Activated CD4-positive, alpha-beta T cell treated with anti-CD3 and anti-CD28 coated beads, Interleukin-2, amount 10 ng/mL, durations not matched to agents 24 days and 14 days (primary cell): ENCODE data around the gene USP27X. TPM values are rescaled to one million over a fixed set of nuclear protein-coding genes. Genes with fewer than 3 reads are reported as not detected.

Experiments
- DNase-seq: peaks from one replicate; pipeline ENCODE4 v3.0.0; 2022
- H3K27ac Mint-ChIP-seq: one replicate; pipeline ENCODE4 v1.8.0; 2022; ENCODE audit warnings: mild to moderate bottlenecking, mixed read lengths
- H3K27me3 Mint-ChIP-seq: one replicate; pipeline ENCODE4 v1.8.0; 2022; ENCODE audit warnings: mixed read lengths
- H3K36me3 Mint-ChIP-seq: one replicate; pipeline ENCODE4 v1.8.0; 2022; ENCODE audit warnings: low read depth, mild to moderate bottlenecking, mixed read lengths
- H3K4me1 Mint-ChIP-seq: one replicate; pipeline ENCODE4 v1.8.0; 2021; ENCODE audit warnings: mixed read lengths
- H3K4me3 Mint-ChIP-seq: one replicate; pipeline ENCODE4 v1.8.0; 2022; ENCODE audit warnings: mild to moderate bottlenecking, moderate library complexity, mixed read lengths
- H3K9me3 Mint-ChIP-seq: one replicate; pipeline ENCODE4 v1.8.0; 2021; ENCODE audit warnings: mixed read lengths
- intact Hi-C: fragments of 100-400 bp; cut with micrococcal nuclease; formaldehyde crosslinking; loops from one replicate; pipeline ENCODE4 v1.15.1; 2023
- total RNA-seq: library from RNA; stranded (reverse); gene quantifications from 2 replicates; pipeline ENCODE4 v1.2.3, GENCODE V29; 2022

The USP27X gene
- total RNA-seq, result 1.6 and 2.4 TPM in 2 replicates

DNA sequence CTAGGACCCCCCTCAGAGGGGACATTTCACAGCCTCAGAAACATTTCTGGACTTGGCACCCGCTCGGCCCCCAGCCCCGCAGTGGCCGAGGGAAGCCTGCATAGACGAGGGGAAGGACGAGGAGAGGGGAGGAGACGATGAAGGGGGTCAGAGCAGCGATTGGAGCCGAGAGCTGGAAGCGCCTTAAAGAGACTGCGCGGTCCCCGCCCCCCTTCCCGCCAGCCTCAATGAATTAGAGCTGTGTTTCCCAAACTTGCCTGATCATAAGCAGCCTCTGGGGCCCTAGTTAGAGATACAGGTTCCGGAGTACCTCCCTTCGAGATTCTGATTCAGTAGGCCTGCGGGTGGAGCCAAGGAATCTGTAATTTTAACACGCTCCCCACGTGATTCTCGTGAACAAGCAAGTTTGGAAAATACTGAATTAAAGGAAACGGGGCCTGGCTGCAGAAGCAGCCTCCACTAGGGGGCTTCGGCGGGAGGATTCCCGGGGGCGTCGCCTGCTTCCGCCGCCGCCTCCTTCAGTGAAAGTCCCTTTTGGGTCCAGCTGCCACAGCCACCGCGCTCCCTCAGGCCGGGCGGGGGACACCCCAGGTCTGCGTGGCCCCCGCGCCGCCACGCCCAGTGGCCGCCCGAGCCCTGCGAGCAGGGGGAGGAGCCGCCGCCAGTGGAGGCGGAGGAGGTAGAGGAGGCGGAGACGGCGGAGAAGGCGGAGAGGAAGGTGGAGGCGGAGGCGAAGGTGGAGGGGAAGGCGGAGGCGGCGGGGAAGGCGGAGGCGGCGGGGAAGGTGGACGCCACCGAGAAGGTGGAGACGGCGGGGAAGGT lies at the start of gene USP27X:
Gene USP27X, plus strand, starts transcription at position 651 of the 822 bp plus-strand sequence. CDS start 824 bp downstream, outside the sequence.
- peak; percentile 94 for DNase-seq
- peaks cover 3% of the 10 kb centered on the region for H3K36me3 Mint-ChIP-seq
- peaks cover 14% of the 10 kb centered on the region for H3K4me1 Mint-ChIP-seq
- no peaks in the 10 kb centered on the region for H3K9me3 Mint-ChIP-seq
- peak within 1 kb of the TSS; percentile 80 for H3K4me3 Mint-ChIP-seq
- H3K27me3 Mint-ChIP-seq, result no peaks in the 10 kb centered on the region
- intact Hi-C loops, result loop anchor here (1.0 to 10.0 kb wide), 2 partner anchors 43 to 114 kb away; partner anchors contain the start of gene CLCN5
- peak within 1 kb of the TSS; percentile 77 for H3K27ac Mint-ChIP-seq

DNA sequence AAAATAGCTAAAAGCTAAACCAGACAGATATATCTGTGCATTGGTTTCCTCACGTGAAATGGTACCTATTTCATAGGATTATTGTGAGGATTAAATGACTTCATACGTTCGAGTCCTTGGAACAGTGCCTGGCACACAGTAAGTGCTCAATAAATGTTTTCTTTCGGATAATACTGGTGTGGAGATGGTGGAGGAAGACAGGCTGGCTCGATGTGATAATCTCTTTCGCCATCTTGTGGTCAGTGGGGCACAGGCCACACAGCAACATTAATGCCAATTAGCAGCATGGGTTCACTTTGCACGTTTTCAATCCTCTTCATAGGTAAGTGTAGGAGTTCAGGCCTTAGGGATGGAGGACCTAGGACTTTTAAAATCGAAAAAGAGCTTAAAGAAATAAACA lies 40.9 kb upstream of the USP27X start:
- no peaks in the 10 kb centered on the region for H3K36me3 Mint-ChIP-seq
- no peak for DNase-seq
- no peaks in the 10 kb centered on the region for H3K4me1 Mint-ChIP-seq
- intact Hi-C loops, result no loop called here
- H3K9me3 Mint-ChIP-seq, result no peaks in the 10 kb centered on the region
- H3K27ac Mint-ChIP-seq, result no peak overlapping the region
- peaks cover 5% of the 10 kb centered on the region for H3K27me3 Mint-ChIP-seq
- H3K4me3 Mint-ChIP-seq, result no peak overlapping the region

DNA sequence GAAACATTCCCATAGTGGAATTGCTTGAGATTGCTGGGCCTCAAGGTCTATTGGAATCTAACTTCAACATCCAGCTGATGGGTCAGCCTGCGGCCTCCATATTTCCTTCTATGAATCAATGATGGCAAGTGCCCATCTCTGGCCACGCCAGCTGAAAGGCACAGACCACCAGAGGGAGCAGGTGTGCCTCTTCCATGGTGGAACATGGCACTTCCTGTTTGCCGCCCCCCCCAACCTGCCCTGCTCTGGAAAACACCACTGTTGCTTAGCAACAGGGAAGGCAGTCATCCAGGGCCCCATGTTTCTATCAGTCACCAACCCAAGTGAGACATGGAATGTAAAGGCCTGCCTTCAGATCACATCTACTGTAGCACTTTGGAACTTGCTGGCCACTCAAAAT lies 38.6 kb upstream of the USP27X start:
- H3K27me3 Mint-ChIP-seq, result no peaks in the 10 kb centered on the region
- DNase-seq, result peak; percentile 66
- H3K27ac Mint-ChIP-seq, result no peak overlapping the region
- no peaks in the 10 kb centered on the region for H3K9me3 Mint-ChIP-seq
- no peak overlapping the region for H3K4me3 Mint-ChIP-seq
- H3K36me3 Mint-ChIP-seq, result no peaks in the 10 kb centered on the region
- no peaks in the 10 kb centered on the region for H3K4me1 Mint-ChIP-seq
- intact Hi-C loops, result no loop called here

- Mint-ChIP-seq H3K27me3 (peaks cover 2% of the 10 kb centered on the region), H3K27ac (no peak overlapping the region), H3K4me3 (no peak overlapping the region), H3K4me1 (no peaks in the 10 kb centered on the region), H3K36me3 (no peaks in the 10 kb centered on the region), H3K9me3 (no peaks in the 10 kb centered on the region)
- intact Hi-C loops, result no loop called here
- no peak for DNase-seq
These were observed 36.7 kb upstream of the USP27X start for GRCh38 chrX:49842621-49843020.

GRCh38 chrX:49844611-49845010 lies 34.7 kb upstream of the USP27X start:
- Mint-ChIP-seq H3K4me3 (no peak overlapping the region), H3K4me1 (no peaks in the 10 kb centered on the region), H3K27me3 (peaks cover 2% of the 10 kb centered on the region), H3K36me3 (no peaks in the 10 kb centered on the region), H3K9me3 (no peaks in the 10 kb centered on the region), H3K27ac (no peak overlapping the region)
- intact Hi-C loops, result no loop called here
- no peak for DNase-seq

DNA sequence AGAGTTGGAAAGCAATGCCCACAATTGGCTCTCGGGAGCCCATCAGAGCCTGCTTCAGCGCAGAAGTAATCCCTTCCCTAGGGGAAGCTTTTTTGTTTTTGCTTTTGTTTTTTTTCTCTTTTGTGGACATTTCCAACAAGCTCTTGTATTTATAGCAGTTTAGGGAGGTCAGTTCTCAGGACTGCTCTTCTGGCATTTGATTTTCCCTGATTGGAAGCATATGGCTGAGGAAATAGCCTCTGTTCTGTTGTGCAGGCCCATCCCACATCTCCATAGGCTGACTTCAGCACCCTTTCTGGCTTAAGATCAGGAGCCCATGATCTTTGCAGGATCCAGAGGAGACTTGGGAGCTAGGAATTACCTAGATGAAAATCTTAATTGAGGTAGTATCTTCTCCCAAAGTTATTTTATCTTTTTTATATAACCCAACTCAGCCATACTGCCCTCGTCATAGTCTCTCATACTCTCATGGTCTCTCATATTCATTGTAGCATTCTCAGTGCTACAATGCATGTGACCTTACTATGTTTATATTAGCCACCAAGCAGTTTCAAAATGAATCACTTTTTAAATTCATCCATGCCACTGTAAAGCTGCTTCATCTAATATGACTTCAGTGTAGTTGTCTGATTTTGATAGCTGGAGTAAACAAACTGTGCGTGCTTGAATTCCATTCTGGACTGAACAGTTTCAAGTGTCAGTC lies 33.4 kb upstream of the USP27X start:
- peaks cover 5% of the 10 kb centered on the region for H3K27me3 Mint-ChIP-seq
- H3K36me3 Mint-ChIP-seq, result no peaks in the 10 kb centered on the region
- no peak overlapping the region for H3K4me3 Mint-ChIP-seq
- no peak for DNase-seq
- no peaks in the 10 kb centered on the region for H3K9me3 Mint-ChIP-seq
- intact Hi-C loops, result no loop called here
- H3K27ac Mint-ChIP-seq, result no peak overlapping the region
- H3K4me1 Mint-ChIP-seq, result no peaks in the 10 kb centered on the region

GRCh38 chrX:49846522-49846921 lies 32.8 kb upstream of the USP27X start:
- Mint-ChIP-seq H3K9me3 (no peaks in the 10 kb centered on the region), H3K4me1 (no peaks in the 10 kb centered on the region), H3K27ac (peak overlapping the region; percentile 70), H3K36me3 (no peaks in the 10 kb centered on the region), H3K4me3 (no peak overlapping the region), H3K27me3 (peaks cover 5% of the 10 kb centered on the region)
- intact Hi-C loops, result no loop called here
- no peak for DNase-seq

- peaks cover 5% of the 10 kb centered on the region for H3K27me3 Mint-ChIP-seq
- H3K9me3 Mint-ChIP-seq, result no peaks in the 10 kb centered on the region
- no peak overlapping the region for H3K27ac Mint-ChIP-seq
- no peak for DNase-seq
- no peak overlapping the region for H3K4me3 Mint-ChIP-seq
- H3K36me3 Mint-ChIP-seq, result no peaks in the 10 kb centered on the region
- intact Hi-C loops, result no loop called here
- H3K4me1 Mint-ChIP-seq, result no peaks in the 10 kb centered on the region
These were observed 31.0 kb upstream of the USP27X start for GRCh38 chrX:49848275-49848674.

- Mint-ChIP-seq H3K4me1 (no peaks in the 10 kb centered on the region), H3K36me3 (no peaks in the 10 kb centered on the region), H3K27ac (no peak overlapping the region), H3K4me3 (no peak overlapping the region), H3K9me3 (no peaks in the 10 kb centered on the region), H3K27me3 (peaks cover 5% of the 10 kb centered on the region)
- DNase-seq, result no peak
- intact Hi-C loops, result no loop called here
These were observed 29.3 kb upstream of the USP27X start for GRCh38 chrX:49850028-49850427.

DNA sequence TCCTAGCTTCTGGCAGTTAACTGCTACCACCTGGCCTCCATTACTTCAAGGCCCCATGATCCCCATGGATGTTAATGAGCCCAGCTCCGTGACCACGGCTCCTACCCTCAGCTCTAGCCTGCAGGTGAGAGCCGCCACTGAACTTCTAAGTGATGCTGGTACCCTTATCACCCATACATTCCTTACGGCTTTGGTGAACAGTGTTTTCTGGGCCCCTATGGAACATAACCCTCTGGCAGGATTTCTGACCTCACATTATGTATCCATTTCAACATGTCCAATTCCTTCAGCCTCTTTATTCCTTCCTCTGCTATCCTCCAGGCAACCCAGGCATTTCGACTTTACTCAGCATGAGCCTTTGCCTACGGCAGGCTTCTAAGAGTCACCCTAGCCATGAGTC lies 25.6 kb upstream of the USP27X start:
- Mint-ChIP-seq H3K27ac (no peak overlapping the region), H3K4me1 (no peaks in the 10 kb centered on the region), H3K36me3 (no peaks in the 10 kb centered on the region), H3K4me3 (no peak overlapping the region), H3K27me3 (peaks cover 3% of the 10 kb centered on the region), H3K9me3 (no peaks in the 10 kb centered on the region)
- intact Hi-C loops, result no loop called here
- DNase-seq, result no peak

- intact Hi-C loops, result no loop called here
- H3K4me1 Mint-ChIP-seq, result no peaks in the 10 kb centered on the region
- no peaks in the 10 kb centered on the region for H3K9me3 Mint-ChIP-seq
- H3K4me3 Mint-ChIP-seq, result no peak overlapping the region
- peaks cover 2% of the 10 kb centered on the region for H3K27me3 Mint-ChIP-seq
- no peak overlapping the region for H3K27ac Mint-ChIP-seq
- DNase-seq, result no peak
- no peaks in the 10 kb centered on the region for H3K36me3 Mint-ChIP-seq
These were observed 22.5 kb upstream of the USP27X start for GRCh38 chrX:49856819-49857218.

GRCh38 chrX:49858341-49858740 lies 20.9 kb upstream of the USP27X start:
- no peak overlapping the region for H3K4me3 Mint-ChIP-seq
- H3K4me1 Mint-ChIP-seq, result no peaks in the 10 kb centered on the region
- intact Hi-C loops, result no loop called here
- no peaks in the 10 kb centered on the region for H3K36me3 Mint-ChIP-seq
- no peak overlapping the region for H3K27ac Mint-ChIP-seq
- peaks cover 2% of the 10 kb centered on the region for H3K27me3 Mint-ChIP-seq
- no peaks in the 10 kb centered on the region for H3K9me3 Mint-ChIP-seq
- DNase-seq, result no peak

DNA sequence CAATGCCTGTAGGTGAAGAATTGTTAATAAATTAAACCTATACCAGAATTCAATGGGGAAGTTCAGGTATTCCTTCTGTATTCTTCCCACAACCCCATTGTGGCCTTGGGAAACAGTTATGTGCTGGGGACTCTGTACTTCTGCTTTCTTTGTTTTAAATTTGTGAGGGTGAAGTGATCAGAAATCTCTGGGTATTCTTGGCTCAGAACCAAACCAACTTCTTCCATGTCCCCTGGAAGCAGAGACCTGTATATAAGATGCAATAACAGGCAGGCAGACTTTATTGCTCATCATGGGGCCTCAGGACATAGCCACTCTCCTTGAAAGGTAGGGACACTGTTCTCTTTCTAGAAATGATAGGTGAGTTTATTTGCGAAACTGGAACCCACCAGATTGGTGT lies 19.8 kb upstream of the USP27X start:
- Mint-ChIP-seq H3K36me3 (no peaks in the 10 kb centered on the region), H3K27ac (no peak overlapping the region), H3K4me1 (no peaks in the 10 kb centered on the region), H3K9me3 (no peaks in the 10 kb centered on the region), H3K4me3 (no peak overlapping the region), H3K27me3 (peaks cover 2% of the 10 kb centered on the region)
- peak; percentile 1 for DNase-seq
- intact Hi-C loops, result no loop called here

DNA sequence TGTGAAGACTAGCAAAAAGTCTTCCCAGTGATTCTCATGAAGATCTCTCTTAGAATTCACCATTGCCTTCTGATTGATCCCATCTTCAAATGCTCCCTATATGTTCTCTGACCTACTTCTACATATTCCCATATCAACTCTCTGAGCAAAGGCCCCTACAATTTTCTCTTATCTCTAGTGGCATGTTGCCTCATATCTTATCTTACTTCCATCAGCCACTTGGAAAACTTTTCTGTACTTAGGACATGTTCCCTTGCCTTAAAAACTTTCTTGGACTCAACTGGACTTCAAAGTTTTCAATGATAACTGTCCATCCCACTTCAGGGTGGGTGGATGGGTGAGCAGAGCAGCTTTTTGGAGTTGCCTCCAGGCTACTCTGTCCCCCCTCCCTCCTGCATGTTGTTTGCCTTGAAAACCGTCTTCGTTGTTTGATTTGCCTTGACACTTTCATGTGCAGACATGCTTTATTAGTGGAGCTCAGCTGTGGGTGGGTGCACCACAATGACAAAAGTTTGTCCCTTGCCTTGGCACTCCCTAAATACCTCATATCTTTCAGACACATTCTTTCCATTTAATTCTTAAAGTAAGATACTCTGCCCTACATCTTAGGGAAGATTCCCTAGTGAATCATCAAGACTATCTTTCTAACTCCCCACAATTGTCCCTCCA lies 18.3 kb upstream of the USP27X start:
- H3K36me3 Mint-ChIP-seq, result no peaks in the 10 kb centered on the region
- intact Hi-C loops, result no loop called here
- H3K27me3 Mint-ChIP-seq, result peaks cover 5% of the 10 kb centered on the region
- no peak for DNase-seq
- no peaks in the 10 kb centered on the region for H3K4me1 Mint-ChIP-seq
- H3K27ac Mint-ChIP-seq, result no peak overlapping the region
- H3K9me3 Mint-ChIP-seq, result no peaks in the 10 kb centered on the region
- H3K4me3 Mint-ChIP-seq, result no peak overlapping the region
